Karpas-422 (cell line): ENCODE measurements around the gene RP2. TPM values are rescaled to one million over a fixed set of nuclear protein-coding genes. Genes with fewer than 3 reads are reported as not detected.

Source experiments
- DNase-seq: peaks from one replicate; pipeline ENCODE4 v3.0.0-alpha.2; 2015
- H2AFZ ChIP-seq: fragments of 200-600 bp; sonication (generic); 2 replicates; pipeline ENCODE4 v1.6.1; 2014; ENCODE audit warnings: antibody characterized with exemption, low read length, mixed read lengths
- H3K27ac ChIP-seq: fragments of 200-600 bp; sonication (generic); 2 replicates; pipeline ENCODE4 v1.5.1; 2014; ENCODE audit warnings: mild to moderate bottlenecking, low read length, moderate library complexity
- H3K27me3 ChIP-seq: fragments of 200-600 bp; sonication (generic); 2 replicates; pipeline ENCODE4 v1.6.1; 2014; ENCODE audit warnings: low read length, mixed read lengths
- H3K36me3 ChIP-seq: fragments of 200-600 bp; sonication (generic); 2 replicates; pipeline ENCODE4 v1.6.1; 2014; ENCODE audit warnings: low read length, mixed read lengths; ENCODE audit not compliant: insufficient read depth
- H3K4me1 ChIP-seq: fragments of 200-600 bp; sonication (generic); 2 replicates; pipeline ENCODE4 v1.6.1; 2014; ENCODE audit warnings: mild to moderate bottlenecking, low read length, mixed read lengths
- H3K4me2 ChIP-seq: fragments of 200-600 bp; sonication (generic); 2 replicates; pipeline ENCODE4 v1.6.1; 2014; ENCODE audit warnings: low read length, low read depth, mild to moderate bottlenecking; ENCODE audit not compliant: poor library complexity, severe bottlenecking
- H3K4me3 ChIP-seq: fragments of 200-600 bp; sonication (generic); 2 replicates; pipeline ENCODE4 v1.5.1; 2014; ENCODE audit warnings: mild to moderate bottlenecking, antibody characterized with exemption, low read length, mixed read lengths
- H3K79me2 ChIP-seq: fragments of 200-600 bp; sonication (generic); 2 replicates; pipeline ENCODE4 v1.6.1; 2014; ENCODE audit warnings: mild to moderate bottlenecking, low read length, mixed read lengths
- H3K9ac ChIP-seq: fragments of 200-600 bp; sonication (generic); 2 replicates; pipeline ENCODE4 v1.6.0; 2014; ENCODE audit warnings: low read length
- H3K9me2 ChIP-seq: fragments of 200-600 bp; sonication (generic), shearing (Covaris generic); replicated peaks from 2 replicates; pipeline ENCODE4 v1.6.0; 2014; ENCODE audit warnings: mild to moderate bottlenecking, low read length, moderate library complexity; ENCODE audit not compliant: insufficient read depth
- H3K9me3 ChIP-seq: fragments of 300-700, 200-600 bp; sonication (generic); 2 replicates; pipeline ENCODE4 v1.6.1; 2014; ENCODE audit warnings: low read length, mixed read lengths
- H4K20me1 ChIP-seq: fragments of 200-600 bp; sonication (generic); 2 replicates; pipeline ENCODE4 v1.6.1; 2014; ENCODE audit warnings: mild to moderate bottlenecking, antibody characterized with exemption, low read length, low read depth; ENCODE audit not compliant: insufficient read depth
- total RNA-seq: library from RNA; depleted of rRNA; stranded (reverse); fragments of >200 nt; shearing (Covaris generic); gene quantifications from 2 replicates; pipeline ENCODE4 v1.2.3, GENCODE V29; 2014; ENCODE audit warnings: low replicate concordance; rRNA removed

RP2 gene
- total RNA-seq = 7.2 and 17.0 TPM in 2 replicates

DNA sequence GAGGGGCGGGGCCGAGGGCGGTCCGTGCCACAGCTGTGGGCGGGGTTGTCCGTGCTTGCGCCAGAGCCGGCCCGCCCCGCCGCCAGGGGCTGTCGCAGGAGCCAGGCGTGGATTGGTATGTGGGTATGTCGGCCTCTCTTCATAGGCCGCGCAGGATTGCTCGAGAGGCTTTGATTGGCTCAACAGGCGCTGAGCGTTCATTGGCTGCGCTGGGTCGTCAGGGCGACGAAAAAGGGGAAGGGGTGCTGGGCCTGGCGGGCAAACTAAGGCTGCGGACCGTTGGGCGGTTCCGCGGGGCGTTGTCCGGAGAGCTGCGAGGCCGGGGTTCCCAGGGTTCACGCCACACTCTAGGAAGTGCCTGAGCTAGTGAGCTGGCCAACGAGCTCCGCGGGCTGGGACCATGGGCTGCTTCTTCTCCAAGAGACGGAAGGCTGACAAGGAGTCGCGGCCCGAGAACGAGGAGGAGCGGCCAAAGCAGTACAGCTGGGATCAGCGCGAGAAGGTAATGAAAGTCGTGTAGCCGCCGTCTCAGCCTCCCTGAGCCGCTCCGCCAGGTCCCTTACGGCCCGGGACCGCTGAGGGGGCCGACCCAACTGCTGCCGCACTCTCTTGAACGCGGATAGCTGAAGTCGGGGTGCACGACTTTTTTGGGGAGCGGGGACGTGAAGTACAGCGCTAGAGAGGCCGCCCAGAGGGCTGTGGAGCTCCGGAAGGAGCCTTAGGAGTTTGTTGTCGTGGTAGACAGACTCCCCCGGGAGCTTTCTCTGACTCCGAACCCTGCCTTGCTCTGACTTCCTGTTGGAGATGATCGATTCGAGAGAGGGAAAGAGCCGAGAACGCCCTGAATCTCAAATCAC, at the start of gene RP2:
Gene RP2 (plus strand): TSS at position 343 of the 857 bp plus-strand sequence. CDS start 58 bp downstream, at position 401.
- 0 out of 2 replicates have a peak within 1 kb of the TSS, but pooled peaks have one; percentile 48 for H2AFZ ChIP-seq
- peak within 1 kb of the TSS; percentile 86 for H3K4me2 ChIP-seq
- peaks cover 51% of the 10 kb centered on the region for H3K79me2 ChIP-seq
- peak within 1 kb of the TSS; percentile 84 for H3K9ac ChIP-seq
- no peaks in the 10 kb centered on the region for H3K9me2 ChIP-seq
- peaks cover 45% of the 10 kb centered on the region for H3K4me1 ChIP-seq
- H3K27me3 ChIP-seq = no peaks in the 10 kb centered on the region
- H3K9me3 ChIP-seq = no peaks in the 10 kb centered on the region
- H4K20me1 ChIP-seq = no peaks in the 10 kb centered on the region
- H3K4me3 ChIP-seq = peak within 1 kb of the TSS; percentile 83
- H3K27ac ChIP-seq = peak within 1 kb of the TSS; percentile 79
- peak; percentile 96 for DNase-seq
- no peaks in the 10 kb centered on the region for H3K36me3 ChIP-seq

DNA sequence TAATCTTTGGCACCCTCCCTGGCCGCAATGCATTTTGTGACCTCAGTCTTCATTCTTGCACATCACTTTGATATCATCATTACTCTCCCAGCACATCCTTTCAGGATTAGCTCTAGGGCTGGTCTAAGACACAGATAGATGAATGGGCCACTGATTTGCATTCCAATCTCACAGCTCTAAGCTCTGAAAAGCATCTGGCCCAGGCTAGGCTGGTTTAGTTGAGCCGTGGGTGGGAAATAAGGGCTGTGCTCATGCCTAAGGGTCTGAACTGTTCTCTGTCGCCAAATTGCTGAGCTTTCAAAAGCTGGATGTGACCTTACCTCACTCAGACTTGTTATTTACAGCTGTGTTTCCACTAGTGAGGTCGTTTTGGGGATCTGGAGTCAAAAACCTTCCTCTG, 47.9 kb upstream of the RP2 start:
- Histone ChIP-seq H2AFZ (no peak overlapping the region), H3K79me2 (no peaks in the 10 kb centered on the region)
- no peak for DNase-seq

DNA sequence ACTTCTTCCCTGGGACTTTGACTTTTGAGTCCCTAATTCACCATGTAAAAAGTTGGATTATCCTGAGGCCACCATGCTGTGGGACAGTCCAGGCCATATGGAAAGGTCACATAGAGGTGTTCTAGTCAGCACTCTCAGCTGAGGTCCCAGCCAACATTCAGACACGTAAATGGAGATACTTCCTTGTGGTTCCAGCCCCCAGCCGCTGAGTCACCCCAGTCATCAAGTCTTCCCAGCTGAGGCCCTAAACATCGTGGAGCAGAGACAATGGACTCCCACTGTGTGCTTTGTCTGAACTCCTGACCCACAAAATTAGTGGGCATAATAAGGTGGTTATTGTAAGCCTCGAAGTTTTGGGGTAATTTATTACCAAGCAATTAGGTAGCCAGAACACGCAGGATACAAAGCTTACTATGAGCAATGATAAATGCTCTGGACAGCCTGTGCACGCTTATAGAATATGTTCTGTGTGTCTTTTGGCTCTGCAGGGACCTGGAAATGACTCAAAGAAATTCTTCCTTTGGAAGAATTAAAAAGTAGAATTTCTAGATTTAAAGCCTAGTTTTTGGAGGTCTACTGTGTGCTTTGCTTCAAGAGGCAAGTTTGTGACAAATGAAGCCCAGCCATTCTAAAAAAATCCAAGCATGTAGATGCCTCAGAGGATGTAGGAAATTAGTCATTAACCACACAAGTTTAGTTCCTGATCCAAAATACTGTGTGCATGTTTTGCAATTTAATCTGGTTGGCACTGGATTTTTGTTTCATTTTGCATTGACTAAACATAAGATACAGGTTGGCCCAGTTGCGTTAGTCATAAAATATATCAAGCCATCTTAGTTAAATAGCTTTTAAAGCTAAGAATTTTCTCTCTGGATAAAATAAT, 44.7 kb upstream of the RP2 start:
- no peaks in the 10 kb centered on the region for H3K27me3 ChIP-seq
- no peaks in the 10 kb centered on the region for H3K9me3 ChIP-seq
- no peaks in the 10 kb centered on the region for H3K79me2 ChIP-seq
- H3K4me2 ChIP-seq = no peak overlapping the region
- no peaks in the 10 kb centered on the region for H3K4me1 ChIP-seq
- no peak overlapping the region for H3K27ac ChIP-seq
- no peak overlapping the region for H3K4me3 ChIP-seq
- H2AFZ ChIP-seq = no peak overlapping the region
- no peaks in the 10 kb centered on the region for H4K20me1 ChIP-seq
- no peak overlapping the region for H3K9ac ChIP-seq
- DNase-seq = no peak
- H3K9me2 ChIP-seq = no peaks in the 10 kb centered on the region
- H3K36me3 ChIP-seq = no peaks in the 10 kb centered on the region

More for the DNA sequence above, 47.9 kb upstream of the RP2 start:
- H3K4me2 ChIP-seq = no peak overlapping the region
- H3K9ac ChIP-seq = no peak overlapping the region
- H3K9me2 ChIP-seq = no peaks in the 10 kb centered on the region
- H3K4me3 ChIP-seq = no peak overlapping the region
- H3K4me1 ChIP-seq = no peaks in the 10 kb centered on the region
- H4K20me1 ChIP-seq = no peaks in the 10 kb centered on the region
- no peaks in the 10 kb centered on the region for H3K36me3 ChIP-seq
- no peaks in the 10 kb centered on the region for H3K27me3 ChIP-seq
- no peaks in the 10 kb centered on the region for H3K9me3 ChIP-seq
- no peak overlapping the region for H3K27ac ChIP-seq

DNA sequence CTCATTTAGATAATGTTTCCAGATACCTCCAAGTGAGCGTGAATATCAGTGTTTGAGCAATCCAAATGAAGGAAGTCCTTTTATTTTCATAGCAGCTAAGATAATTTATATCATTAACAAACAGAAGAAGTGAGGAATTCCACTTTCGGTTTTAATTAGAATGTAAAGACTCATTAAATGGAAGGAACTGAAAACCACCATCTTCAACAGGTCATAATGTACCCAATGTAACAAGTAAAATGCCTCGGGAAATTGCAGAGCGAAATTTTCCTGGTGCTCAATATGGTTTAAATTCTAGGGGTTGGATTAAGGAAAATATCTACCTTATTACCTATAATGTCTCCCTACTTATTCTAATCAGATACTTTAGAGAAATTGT, 44.0 kb upstream of the RP2 start:
- no peak for DNase-seq
- Histone ChIP-seq H3K36me3 (no peaks in the 10 kb centered on the region), H3K27me3 (no peaks in the 10 kb centered on the region), H3K27ac (no peak overlapping the region), H3K79me2 (no peaks in the 10 kb centered on the region), H3K9ac (no peak overlapping the region), H3K4me3 (no peak overlapping the region), H4K20me1 (no peaks in the 10 kb centered on the region), H3K4me1 (no peaks in the 10 kb centered on the region), H3K9me2 (no peaks in the 10 kb centered on the region), H2AFZ (no peak overlapping the region), H3K4me2 (no peak overlapping the region), H3K9me3 (no peaks in the 10 kb centered on the region)

DNA sequence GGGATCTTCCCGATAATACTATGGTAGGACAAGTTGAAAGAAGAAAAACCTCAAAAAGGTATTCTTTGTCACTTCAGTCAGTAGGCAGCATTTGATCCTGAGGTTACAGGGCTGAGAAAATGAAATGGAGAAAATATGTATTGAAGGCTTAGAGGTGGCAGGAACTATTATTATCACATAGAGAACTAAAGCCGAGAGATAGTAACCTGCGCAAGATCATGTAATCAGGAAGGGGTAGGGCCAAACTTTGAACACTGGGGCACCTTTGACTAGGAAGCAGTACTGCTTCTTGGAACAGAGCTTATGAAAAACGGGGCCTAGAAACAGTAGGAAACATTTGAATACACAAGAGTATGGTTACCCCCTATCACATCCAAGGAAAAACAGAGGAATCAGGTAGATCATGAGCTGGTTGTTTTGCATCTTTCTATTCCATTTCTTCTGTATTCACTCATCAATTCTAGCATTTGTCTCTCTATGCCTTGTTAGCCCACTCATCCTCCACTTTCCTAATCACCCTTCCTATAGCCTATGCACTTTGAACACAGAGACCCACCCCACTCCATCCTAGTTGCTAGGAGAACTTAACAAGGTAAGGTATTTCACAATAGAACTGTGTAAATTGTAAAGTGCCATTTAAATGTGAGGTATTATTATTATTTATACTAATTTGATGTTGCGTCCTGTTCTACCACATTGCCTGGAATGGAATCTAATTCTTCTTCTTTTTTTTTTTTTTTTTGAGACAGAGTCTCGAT, 43.3 kb upstream of the RP2 start:
- Histone ChIP-seq H3K79me2 (no peaks in the 10 kb centered on the region), H3K27ac (no peak overlapping the region), H3K27me3 (no peaks in the 10 kb centered on the region), H3K4me1 (no peaks in the 10 kb centered on the region), H3K9ac (no peak overlapping the region), H3K4me2 (no peak overlapping the region), H3K9me3 (no peaks in the 10 kb centered on the region), H2AFZ (no peak overlapping the region), H4K20me1 (no peaks in the 10 kb centered on the region), H3K36me3 (no peaks in the 10 kb centered on the region), H3K4me3 (no peak overlapping the region), H3K9me2 (no peaks in the 10 kb centered on the region)
- DNase-seq = no peak

DNA sequence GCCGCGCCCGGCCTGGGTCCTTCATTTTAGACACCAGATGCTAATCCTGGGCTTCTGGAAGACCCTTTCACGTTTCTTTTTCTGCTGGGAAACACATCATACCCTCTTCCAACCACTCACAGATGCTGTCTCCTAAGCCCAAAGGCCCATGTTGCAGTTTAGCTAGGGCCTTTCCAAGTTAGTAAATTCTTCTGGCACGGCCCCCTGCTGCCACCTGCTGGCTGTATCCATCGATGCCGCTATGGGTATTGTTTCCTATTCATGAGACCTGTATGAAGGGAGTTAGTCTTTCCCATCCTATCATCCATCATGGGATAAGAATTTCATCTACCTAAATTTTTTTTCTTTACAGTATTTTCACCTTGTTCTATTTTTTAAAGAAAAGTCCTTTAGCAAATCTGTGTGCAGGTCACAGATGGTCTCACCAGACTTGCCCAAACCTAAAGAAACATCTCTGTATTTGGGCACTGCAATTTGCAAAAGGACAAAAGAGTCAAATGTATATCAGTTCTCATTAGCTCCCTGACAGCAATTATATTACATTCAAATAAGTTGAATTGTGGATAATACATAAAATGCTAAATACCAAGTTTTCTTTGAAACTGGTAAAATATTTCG, 40.2 kb upstream of the RP2 start:
- Histone ChIP-seq H3K4me2 (no peak overlapping the region), H2AFZ (no peak overlapping the region), H4K20me1 (no peaks in the 10 kb centered on the region), H3K36me3 (no peaks in the 10 kb centered on the region), H3K4me3 (no peak overlapping the region), H3K79me2 (no peaks in the 10 kb centered on the region), H3K9me2 (no peaks in the 10 kb centered on the region), H3K27me3 (no peaks in the 10 kb centered on the region), H3K27ac (no peak overlapping the region), H3K9ac (no peak overlapping the region), H3K9me3 (no peaks in the 10 kb centered on the region), H3K4me1 (no peaks in the 10 kb centered on the region)
- DNase-seq = peak; percentile 82

DNA sequence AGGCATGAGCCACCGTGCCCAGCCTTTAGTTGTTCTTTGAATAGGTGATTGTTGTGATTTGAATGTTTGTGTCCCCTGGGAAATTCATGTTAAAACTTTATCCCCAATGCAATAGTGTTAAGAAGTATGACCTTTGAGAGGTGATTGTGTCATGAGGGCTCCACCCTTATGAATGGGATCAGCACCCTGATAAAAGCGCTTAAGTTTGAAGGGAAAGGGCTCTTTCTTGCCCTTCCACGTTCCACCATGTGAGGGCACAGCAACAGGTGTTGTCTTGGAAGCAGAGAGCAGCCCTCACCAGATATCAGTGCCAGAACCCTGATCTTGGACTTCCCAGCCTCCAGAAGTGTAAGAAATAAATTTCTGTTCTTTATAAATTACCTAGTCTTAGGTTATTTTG, 33.7 kb upstream of the RP2 start:
- Histone ChIP-seq H3K79me2 (no peaks in the 10 kb centered on the region), H4K20me1 (no peaks in the 10 kb centered on the region), H3K4me2 (no peak overlapping the region), H2AFZ (no peak overlapping the region), H3K9me2 (no peaks in the 10 kb centered on the region), H3K27me3 (no peaks in the 10 kb centered on the region), H3K4me3 (no peak overlapping the region), H3K4me1 (no peaks in the 10 kb centered on the region), H3K9me3 (no peaks in the 10 kb centered on the region), H3K9ac (no peak overlapping the region), H3K27ac (no peak overlapping the region), H3K36me3 (no peaks in the 10 kb centered on the region)
- peak; percentile 50 for DNase-seq
